GM12891 (cell line): ENCODE results near the gene CASR.

Experiments
- DNase-seq: peaks from one replicate; pipeline ENCODE4 v3.0.0; 2011; ENCODE audit warnings: low spot score; ENCODE audit not compliant: insufficient read length
- FAIRE-seq: peaks from 2 replicates; lab custom pipeline; 2011; peaks lifted over from hg19 to GRCh38; lab: Jason Lieb, UNC
- PAX5 ChIP-seq: IDR thresholded peaks from 2 replicates; pipeline ENCODE4 v1.6.1; 2011; ENCODE audit warnings: low read length, moderate library complexity, mild to moderate bottlenecking; ENCODE audit not compliant: insufficient read depth, severe bottlenecking
- POLR2A ChIP-seq: IDR thresholded peaks from 2 replicates; pipeline ENCODE4 v1.6.1; 2011; ENCODE audit warnings: low read depth, low read length, control low read depth
- POLR2AphosphoS5 ChIP-seq: IDR thresholded peaks from 2 replicates; pipeline ENCODE4 v1.6.1; 2011; ENCODE audit warnings: low read depth, low read length, control low read depth
- POU2F2 ChIP-seq: IDR thresholded peaks from 2 replicates; pipeline ENCODE4 v1.6.1; 2011; ENCODE audit warnings: low read depth, mild to moderate bottlenecking, control low read depth, low read length, moderate library complexity
- SPI1 ChIP-seq: IDR thresholded peaks from 2 replicates; pipeline ENCODE4 v1.6.1; 2011; ENCODE audit warnings: low read depth, low read length, control low read depth
- TAF1 ChIP-seq: IDR thresholded peaks from 2 replicates; pipeline ENCODE4 v1.6.1; 2011; ENCODE audit warnings: low read depth, low read length, control low read depth

Gene CASR

GRCh38 chr3:122314228-122314876, 130.9 kb downstream of the CASR start:
- no peak for TF ChIP-seq SPI1
- TF ChIP-seq PAX5: no peak
- no peak for TF ChIP-seq POLR2AphosphoS5
- TF ChIP-seq POLR2A: no peak
- TF ChIP-seq POU2F2: no peak
- TF ChIP-seq TAF1: no peak
- FAIRE-seq (no peak), DNase-seq (no peak)

- FAIRE-seq: no peak
- DNase-seq: no peak
- TF ChIP-seq POU2F2: no peak
- no peak for TF ChIP-seq SPI1
- TF ChIP-seq POLR2A: no peak
- no peak for TF ChIP-seq TAF1
- no peak for TF ChIP-seq PAX5
Measured at GRCh38 chr3:122315619-122316018, 132.2 kb downstream of the CASR start.

- FAIRE-seq (no peak), DNase-seq (no peak)
- TF ChIP-seq POU2F2 (no peak), TAF1 (no peak), POLR2A (no peak), PAX5 (no peak), POLR2AphosphoS5 (no peak), SPI1 (no peak)
Measured at GRCh38 chr3:122316368-122316767, 132.9 kb downstream of the CASR start.

- no peak for FAIRE-seq
- no peak for DNase-seq
- TF ChIP-seq POU2F2 (no peak), TAF1 (no peak), POLR2A (no peak), POLR2AphosphoS5 (no peak), PAX5 (no peak), SPI1 (no peak)
Measured at GRCh38 chr3:122318620-122319019, 135.2 kb downstream of the CASR start.

- FAIRE-seq (peak; percentile 68), DNase-seq (no peak)
- no peak for TF ChIP-seq POU2F2
- no peak for TF ChIP-seq TAF1
- TF ChIP-seq PAX5: no peak
- TF ChIP-seq SPI1: no peak
- TF ChIP-seq POLR2AphosphoS5: no peak
- no peak for TF ChIP-seq POLR2A
Measured at GRCh38 chr3:122322095-122323075, 138.9 kb downstream of the CASR start.

GRCh38 chr3:122324871-122325323, 141.4 kb downstream of the CASR start, which contains the start of gene CSTA:
TSS of gene CSTA (plus strand) at chr3:122325248. CDS start at chr3:122325293, 45 bp downstream.
- TF ChIP-seq POLR2AphosphoS5 (no peak), POLR2A (no peak), SPI1 (no peak), POU2F2 (no peak), TAF1 (no peak), PAX5 (no peak)
- DNase-seq (no peak), FAIRE-seq (no peak)

- peak; percentile 16 for FAIRE-seq
- no peak for TF ChIP-seq POLR2A
- peak; percentile 84 for TF ChIP-seq SPI1
- DNase-seq: no peak
Measured at GRCh38 chr3:122325769-122326168, 142.3 kb downstream of the CASR start.

GRCh38 chr3:122331886-122332285, 148.4 kb downstream of the CASR start:
- TF ChIP-seq POLR2AphosphoS5: no peak
- TF ChIP-seq TAF1: no peak
- TF ChIP-seq PAX5: no peak
- no peak for TF ChIP-seq POLR2A
- no peak for TF ChIP-seq SPI1
- TF ChIP-seq POU2F2: no peak
- DNase-seq (no peak), FAIRE-seq (no peak)

GRCh38 chr3:122332551-122332950, 149.1 kb downstream of the CASR start:
- no peak for DNase-seq
- no peak for TF ChIP-seq POLR2AphosphoS5
- TF ChIP-seq TAF1: no peak
- no peak for TF ChIP-seq PAX5
- TF ChIP-seq SPI1: no peak
- TF ChIP-seq POU2F2: no peak
- no peak for FAIRE-seq
